ENCODE data around the gene EPS8L3.
"Not testable (repeated sequence)": the region's sequence is repeated elsewhere in the genome, so short reads cannot be mapped to it uniquely, and the experiment has no call there.

EPS8L3 gene

DNA sequence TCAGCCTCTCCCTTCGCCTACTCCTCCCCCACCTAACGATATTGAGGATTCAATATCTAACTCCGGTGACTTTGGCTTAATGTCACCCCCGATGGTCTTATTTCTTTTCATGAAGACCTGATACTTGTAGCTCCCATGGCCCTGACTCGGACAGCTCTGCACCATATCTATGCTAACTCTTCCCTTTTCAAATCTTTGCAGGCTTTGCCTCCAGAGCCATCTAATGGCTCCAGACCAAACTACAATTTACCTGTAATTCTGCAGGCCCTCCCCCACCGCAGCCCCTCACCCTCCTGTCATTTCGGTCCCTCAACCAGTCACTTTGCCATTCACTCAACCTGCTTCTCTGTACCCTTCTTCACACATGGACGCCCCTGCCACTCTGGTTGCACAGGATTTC lies 59.5 kb downstream of the EPS8L3 start:
- DNase-seq: no peak

DNA sequence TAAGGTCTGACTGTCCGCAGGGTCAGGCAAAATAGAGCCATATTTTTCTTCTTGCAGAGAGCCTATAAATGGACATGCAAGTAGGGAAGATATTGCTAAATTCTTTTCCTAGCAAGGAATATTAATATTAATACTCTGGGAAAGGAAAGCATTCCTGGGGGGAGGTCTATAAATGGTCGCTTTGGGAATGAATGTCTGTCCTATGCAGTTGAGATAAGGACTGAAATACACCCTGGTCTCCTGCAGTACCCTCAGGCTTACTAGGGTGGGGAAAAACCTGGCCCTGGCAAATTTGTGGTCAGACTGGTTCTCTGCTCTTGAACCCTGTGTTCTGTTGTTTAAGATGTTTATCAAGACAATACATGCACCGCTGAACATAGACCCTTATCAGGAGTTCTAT lies 60.8 kb downstream of the EPS8L3 start:
- not testable (repeated sequence) for DNase-seq
